ENCODE results near the gene CENPO.

CENPO gene

GRCh38 chr2:24858996-24859395, 65.8 kb downstream of the CENPO start:
- DNase-seq (ENCODE audit: low read depth in 2 of 2, low spot score in 1 of 2), result no peak

GRCh38 chr2:24859968-24860600, 66.9 kb downstream of the CENPO start:
- DNase-seq (ENCODE audit: low read depth in 2 of 2, low spot score in 1 of 2), result no peak

DNA sequence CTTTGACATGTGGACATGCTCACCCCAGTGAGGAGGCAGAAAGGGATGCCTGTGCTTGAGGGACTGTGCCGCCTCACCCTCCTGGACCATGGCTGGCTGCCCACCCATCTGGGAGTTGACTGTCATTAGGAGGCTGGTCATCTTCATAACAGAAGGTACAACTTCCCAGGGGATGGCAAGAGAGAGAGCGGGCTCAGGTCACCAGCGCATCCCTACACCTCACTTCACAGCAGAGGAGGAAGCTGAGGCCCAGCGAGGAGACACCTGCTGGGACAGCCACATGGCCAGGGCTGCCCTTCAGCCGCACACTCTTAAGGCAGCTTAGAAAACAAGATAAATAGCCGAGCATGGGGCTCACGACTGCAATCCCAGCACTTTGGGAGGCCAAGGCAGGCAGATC, 67.4 kb downstream of the CENPO start:
- no peak for DNase-seq (ENCODE audit: low read depth in 2 of 2, low spot score in 1 of 2)

- no peak for DNase-seq (ENCODE audit: low read depth in 2 of 2, low spot score in 1 of 2)
Measured at GRCh38 chr2:24861500-24861899, 68.3 kb downstream of the CENPO start.

DNA sequence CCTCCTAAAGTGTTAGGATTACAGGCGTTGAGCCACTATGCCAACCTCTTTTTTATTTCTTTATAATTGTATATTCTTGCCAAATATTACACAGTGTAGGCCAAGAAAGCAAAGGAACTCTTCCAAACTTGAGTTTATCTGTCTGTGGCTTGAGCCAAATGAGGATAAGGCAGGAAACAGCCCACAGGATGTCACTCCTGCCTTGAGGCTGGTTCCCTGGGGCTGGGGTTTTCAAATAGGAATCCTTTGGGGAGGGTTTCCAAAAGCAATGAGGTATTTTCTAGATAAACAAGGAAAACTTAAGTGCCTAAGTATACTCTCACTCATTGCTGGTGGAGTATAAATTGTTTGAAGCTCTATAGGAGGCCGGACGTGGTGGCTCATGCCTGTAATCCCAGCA, 70.4 kb downstream of the CENPO start:
- DNase-seq (ENCODE audit: low read depth in 2 of 2, low spot score in 1 of 2), result no peak

DNA sequence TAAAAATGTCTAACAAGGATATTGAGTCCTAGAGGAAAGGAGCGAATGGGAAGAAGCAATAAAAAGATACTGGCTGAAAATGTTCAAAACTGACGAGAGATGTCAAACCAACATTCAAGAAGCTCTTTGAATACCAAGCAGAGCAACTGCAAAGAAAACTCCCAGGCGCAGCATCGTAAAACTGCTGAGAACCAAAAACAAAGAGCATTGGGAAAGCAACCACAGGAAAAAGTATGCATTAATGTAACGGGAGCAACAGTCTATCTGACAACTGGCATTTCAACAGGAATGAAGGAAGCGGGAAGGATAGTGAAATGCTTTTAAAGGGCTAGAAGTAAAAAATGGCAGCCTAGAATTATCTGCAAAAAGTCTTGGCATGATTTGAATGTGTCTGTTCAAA, 73.7 kb downstream of the CENPO start:
- DNase-seq (ENCODE audit: low read depth in 2 of 2, low spot score in 1 of 2), result no peak

DNA sequence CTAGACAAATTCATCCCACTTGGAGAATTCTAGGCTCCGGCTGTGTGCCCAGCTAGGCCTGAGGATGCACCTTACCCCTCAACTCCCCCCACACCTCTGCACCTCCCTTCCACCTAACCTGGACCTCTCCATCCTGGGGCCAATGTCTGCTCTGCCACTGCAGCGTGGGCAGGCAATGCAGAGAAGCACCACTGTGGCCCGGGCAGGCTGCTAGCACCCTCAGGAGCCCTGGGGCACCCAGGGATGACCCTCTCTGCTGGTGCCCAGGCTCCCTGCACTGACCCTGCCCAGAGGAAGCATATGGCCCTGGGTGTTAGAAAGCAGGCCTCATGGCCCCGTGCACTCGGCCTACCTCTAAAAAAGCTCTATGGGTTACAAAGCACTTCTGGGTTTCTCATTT, 77.2 kb downstream of the CENPO start:
- DNase-seq (ENCODE audit: low read depth in 2 of 2, low spot score in 1 of 2), result no peak

- no peak for DNase-seq (ENCODE audit: low read depth in 2 of 2, low spot score in 1 of 2)
Measured at GRCh38 chr2:24870891-24871705, 77.9 kb downstream of the CENPO start.

- no peak for DNase-seq (ENCODE audit: low read depth in 2 of 2, low spot score in 1 of 2)
Measured at GRCh38 chr2:24871852-24872333, 78.7 kb downstream of the CENPO start.

All from stimulated activated CD8-positive, alpha-beta memory T cell treated with anti-CD3 and anti-CD28 coated beads, Interleukin-4, amount 100 ng/mL, for 1 hour (primary cell).